WTC11 (cell line): ENCODE results near the gene STXBP6.

ENCODE experiments used
- FOXK1 ChIP-seq: sonication (generic); formaldehyde crosslinking; IDR thresholded peaks from 2 replicates; pipeline ENCODE4 v1.8.0; 2022; ENCODE audit warnings: mild to moderate bottlenecking, moderate library complexity, missing genetic modification reagents
- IRF2 ChIP-seq: sonication (generic); formaldehyde crosslinking; IDR thresholded peaks from 2 replicates; pipeline ENCODE4 v1.8.0; 2022; ENCODE audit warnings: low read depth, missing genetic modification reagents, borderline replicate concordance
- MXD4 ChIP-seq: fragments of 250-450 bp; sonication (Bioruptor Pico); IDR thresholded peaks from 2 replicates; pipeline ENCODE4 v1.8.0; 2021; ENCODE audit warnings: mild to moderate bottlenecking, moderate library complexity, borderline replicate concordance
- NFYB ChIP-seq: sonication (generic); formaldehyde crosslinking; conservative IDR thresholded peaks from 2 replicates; pipeline ENCODE4 v1.8.0; 2022; ENCODE audit warnings: low read depth, missing genetic modification reagents
- NR2C2 ChIP-seq: sonication (generic); formaldehyde crosslinking; IDR thresholded peaks from 2 replicates; pipeline ENCODE4 v1.8.0; 2022; ENCODE audit warnings: mild to moderate bottlenecking, missing genetic modification reagents
- TEAD1 ChIP-seq: sonication (generic); formaldehyde crosslinking; IDR thresholded peaks from 2 replicates; pipeline ENCODE4 v1.8.0; 2022; ENCODE audit warnings: mild to moderate bottlenecking, missing genetic modification reagents
- ZNF138 ChIP-seq: sonication (generic); formaldehyde crosslinking; conservative IDR thresholded peaks from 2 replicates; pipeline ENCODE4 v1.8.1; 2022; ENCODE audit warnings: mild to moderate bottlenecking, moderate library complexity, missing genetic modification reagents
- TF ChIP-seq, protein P1 (sequence below): fragments of 200-600 bp; IDR thresholded peaks from 2 replicates; pipeline ENCODE4 v1.8.0; 2022; ENCODE audit warnings: antibody characterized with exemption
- TF ChIP-seq, protein P2 (sequence below): sonication (generic); formaldehyde crosslinking; IDR thresholded peaks from 2 replicates; pipeline ENCODE4 v1.8.0; 2022; ENCODE audit warnings: mild to moderate bottlenecking, missing genetic modification reagents
- TF ChIP-seq, protein P3 (sequence below): sonication (generic); formaldehyde crosslinking; IDR thresholded peaks from 2 replicates; pipeline ENCODE4 v1.8.1; 2022; ENCODE audit warnings: low read depth, missing genetic modification reagents, borderline replicate concordance
- TF ChIP-seq, protein P4 (sequence below): sonication (generic); formaldehyde crosslinking; IDR thresholded peaks from 2 replicates; pipeline ENCODE4 v1.8.1; 2023; ENCODE audit warnings: mild to moderate bottlenecking, missing genetic modification reagents, moderate library complexity
- TF ChIP-seq, protein P5 (sequence below): sonication (generic); formaldehyde crosslinking; IDR thresholded peaks from 2 replicates; pipeline ENCODE4 v1.8.0; 2022; ENCODE audit warnings: mild to moderate bottlenecking, missing genetic modification reagents
- TF ChIP-seq, protein P6 (sequence below): fragments of 250-450 bp; sonication (Bioruptor Pico); IDR thresholded peaks from 2 replicates; pipeline ENCODE4 v2.1.2; 2022; ENCODE audit warnings: mild to moderate bottlenecking, moderate library complexity
- TF ChIP-seq, protein P7 (sequence below): sonication (generic); formaldehyde crosslinking; IDR thresholded peaks from 2 replicates; pipeline ENCODE4 v1.8.1; 2023; ENCODE audit warnings: mild to moderate bottlenecking, missing genetic modification reagents, moderate library complexity

DNA sequence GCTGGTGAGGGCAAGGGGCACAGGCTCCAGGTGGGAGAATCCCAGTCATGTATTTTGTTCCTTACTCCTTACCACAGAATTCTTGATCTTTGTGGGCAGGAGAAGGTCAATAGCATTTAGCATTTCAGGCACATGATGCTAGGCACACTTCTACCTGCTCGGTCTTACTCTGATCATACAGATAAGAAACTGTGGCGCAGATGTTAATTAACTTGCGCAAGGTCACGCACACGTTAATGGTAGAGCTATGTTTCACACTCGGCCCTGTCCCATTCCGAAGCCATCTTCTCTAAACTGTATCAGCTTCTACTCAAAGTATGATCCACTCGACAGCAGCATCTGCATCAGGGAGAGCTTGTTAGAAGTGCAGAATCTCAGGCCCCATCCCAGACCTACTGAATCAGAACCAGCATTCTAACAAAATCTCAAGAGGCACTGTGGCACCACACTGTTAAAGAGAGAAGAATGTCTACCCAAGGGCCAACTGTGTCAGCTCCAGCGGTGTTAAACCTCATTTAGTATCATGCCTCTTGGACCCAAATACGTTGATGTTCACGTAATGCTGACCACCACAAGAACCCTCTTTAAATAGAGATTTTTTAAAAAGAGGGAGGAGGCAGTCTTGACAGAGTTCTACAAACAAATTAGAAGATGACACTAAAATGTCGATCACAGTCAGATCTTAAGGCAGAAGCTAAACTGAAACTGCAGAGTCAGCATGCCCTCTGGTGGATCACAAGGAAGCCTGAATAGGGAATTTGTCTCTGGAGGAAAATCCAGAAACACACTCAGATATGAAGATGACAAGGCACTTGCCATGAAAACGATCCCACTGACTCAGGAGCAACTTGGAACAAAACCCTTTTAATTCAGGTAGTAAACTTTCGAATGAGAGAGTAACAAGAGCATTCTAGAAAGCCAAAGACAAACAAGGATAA is 7.3 kb downstream of the STXBP6 start:
- TF ChIP-seq, protein P1, sequence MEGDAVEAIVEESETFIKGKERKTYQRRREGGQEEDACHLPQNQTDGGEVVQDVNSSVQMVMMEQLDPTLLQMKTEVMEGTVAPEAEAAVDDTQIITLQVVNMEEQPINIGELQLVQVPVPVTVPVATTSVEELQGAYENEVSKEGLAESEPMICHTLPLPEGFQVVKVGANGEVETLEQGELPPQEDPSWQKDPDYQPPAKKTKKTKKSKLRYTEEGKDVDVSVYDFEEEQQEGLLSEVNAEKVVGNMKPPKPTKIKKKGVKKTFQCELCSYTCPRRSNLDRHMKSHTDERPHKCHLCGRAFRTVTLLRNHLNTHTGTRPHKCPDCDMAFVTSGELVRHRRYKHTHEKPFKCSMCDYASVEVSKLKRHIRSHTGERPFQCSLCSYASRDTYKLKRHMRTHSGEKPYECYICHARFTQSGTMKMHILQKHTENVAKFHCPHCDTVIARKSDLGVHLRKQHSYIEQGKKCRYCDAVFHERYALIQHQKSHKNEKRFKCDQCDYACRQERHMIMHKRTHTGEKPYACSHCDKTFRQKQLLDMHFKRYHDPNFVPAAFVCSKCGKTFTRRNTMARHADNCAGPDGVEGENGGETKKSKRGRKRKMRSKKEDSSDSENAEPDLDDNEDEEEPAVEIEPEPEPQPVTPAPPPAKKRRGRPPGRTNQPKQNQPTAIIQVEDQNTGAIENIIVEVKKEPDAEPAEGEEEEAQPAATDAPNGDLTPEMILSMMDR, result no peak
- no peak for TF ChIP-seq FOXK1 (CRISPR knock-in tag)
- TF ChIP-seq NR2C2 (CRISPR knock-in tag), result no peak
- TF ChIP-seq ZNF138 (CRISPR knock-in tag), result no peak
- TF ChIP-seq, protein P2, sequence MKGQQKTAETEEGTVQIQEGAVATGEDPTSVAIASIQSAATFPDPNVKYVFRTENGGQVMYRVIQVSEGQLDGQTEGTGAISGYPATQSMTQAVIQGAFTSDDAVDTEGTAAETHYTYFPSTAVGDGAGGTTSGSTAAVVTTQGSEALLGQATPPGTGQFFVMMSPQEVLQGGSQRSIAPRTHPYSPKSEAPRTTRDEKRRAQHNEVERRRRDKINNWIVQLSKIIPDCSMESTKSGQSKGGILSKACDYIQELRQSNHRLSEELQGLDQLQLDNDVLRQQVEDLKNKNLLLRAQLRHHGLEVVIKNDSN, result no peak
- no peak for TF ChIP-seq TEAD1
- TF ChIP-seq, protein P3, sequence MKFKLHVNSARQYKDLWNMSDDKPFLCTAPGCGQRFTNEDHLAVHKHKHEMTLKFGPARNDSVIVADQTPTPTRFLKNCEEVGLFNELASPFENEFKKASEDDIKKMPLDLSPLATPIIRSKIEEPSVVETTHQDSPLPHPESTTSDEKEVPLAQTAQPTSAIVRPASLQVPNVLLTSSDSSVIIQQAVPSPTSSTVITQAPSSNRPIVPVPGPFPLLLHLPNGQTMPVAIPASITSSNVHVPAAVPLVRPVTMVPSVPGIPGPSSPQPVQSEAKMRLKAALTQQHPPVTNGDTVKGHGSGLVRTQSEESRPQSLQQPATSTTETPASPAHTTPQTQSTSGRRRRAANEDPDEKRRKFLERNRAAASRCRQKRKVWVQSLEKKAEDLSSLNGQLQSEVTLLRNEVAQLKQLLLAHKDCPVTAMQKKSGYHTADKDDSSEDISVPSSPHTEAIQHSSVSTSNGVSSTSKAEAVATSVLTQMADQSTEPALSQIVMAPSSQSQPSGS (CRISPR knock-in tag), result no peak
- TF ChIP-seq NFYB (CRISPR knock-in tag), result no peak
- no peak for TF ChIP-seq IRF2
- TF ChIP-seq, protein P4, sequence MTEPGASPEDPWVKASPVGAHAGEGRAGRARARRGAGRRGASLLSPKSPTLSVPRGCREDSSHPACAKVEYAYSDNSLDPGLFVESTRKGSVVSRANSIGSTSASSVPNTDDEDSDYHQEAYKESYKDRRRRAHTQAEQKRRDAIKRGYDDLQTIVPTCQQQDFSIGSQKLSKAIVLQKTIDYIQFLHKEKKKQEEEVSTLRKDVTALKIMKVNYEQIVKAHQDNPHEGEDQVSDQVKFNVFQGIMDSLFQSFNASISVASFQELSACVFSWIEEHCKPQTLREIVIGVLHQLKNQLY (CRISPR knock-in tag), result no peak
- TF ChIP-seq, protein P5, sequence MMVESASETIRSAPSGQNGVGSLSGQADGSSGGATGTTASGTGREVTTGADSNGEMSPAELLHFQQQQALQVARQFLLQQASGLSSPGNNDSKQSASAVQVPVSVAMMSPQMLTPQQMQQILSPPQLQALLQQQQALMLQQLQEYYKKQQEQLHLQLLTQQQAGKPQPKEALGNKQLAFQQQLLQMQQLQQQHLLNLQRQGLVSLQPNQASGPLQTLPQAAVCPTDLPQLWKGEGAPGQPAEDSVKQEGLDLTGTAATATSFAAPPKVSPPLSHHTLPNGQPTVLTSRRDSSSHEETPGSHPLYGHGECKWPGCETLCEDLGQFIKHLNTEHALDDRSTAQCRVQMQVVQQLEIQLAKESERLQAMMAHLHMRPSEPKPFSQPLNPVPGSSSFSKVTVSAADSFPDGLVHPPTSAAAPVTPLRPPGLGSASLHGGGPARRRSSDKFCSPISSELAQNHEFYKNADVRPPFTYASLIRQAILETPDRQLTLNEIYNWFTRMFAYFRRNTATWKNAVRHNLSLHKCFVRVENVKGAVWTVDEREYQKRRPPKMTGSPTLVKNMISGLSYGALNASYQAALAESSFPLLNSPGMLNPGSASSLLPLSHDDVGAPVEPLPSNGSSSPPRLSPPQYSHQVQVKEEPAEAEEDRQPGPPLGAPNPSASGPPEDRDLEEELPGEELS (CRISPR knock-in tag), result no peak
- TF ChIP-seq, protein P6, sequence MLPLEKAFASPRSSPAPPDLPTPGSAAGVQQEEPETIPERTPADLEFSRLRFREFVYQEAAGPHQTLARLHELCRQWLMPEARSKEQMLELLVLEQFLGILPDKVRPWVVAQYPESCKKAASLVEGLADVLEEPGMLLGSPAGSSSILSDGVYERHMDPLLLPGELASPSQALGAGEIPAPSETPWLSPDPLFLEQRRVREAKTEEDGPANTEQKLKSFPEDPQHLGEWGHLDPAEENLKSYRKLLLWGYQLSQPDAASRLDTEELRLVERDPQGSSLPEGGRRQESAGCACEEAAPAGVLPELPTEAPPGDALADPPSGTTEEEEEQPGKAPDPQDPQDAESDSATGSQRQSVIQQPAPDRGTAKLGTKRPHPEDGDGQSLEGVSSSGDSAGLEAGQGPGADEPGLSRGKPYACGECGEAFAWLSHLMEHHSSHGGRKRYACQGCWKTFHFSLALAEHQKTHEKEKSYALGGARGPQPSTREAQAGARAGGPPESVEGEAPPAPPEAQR (CRISPR knock-in tag), result no peak
- TF ChIP-seq, protein P7, sequence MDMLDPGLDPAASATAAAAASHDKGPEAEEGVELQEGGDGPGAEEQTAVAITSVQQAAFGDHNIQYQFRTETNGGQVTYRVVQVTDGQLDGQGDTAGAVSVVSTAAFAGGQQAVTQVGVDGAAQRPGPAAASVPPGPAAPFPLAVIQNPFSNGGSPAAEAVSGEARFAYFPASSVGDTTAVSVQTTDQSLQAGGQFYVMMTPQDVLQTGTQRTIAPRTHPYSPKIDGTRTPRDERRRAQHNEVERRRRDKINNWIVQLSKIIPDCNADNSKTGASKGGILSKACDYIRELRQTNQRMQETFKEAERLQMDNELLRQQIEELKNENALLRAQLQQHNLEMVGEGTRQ, result no peak
- TF ChIP-seq MXD4 (CRISPR knock-in tag), result no peak
